K562 (cell line): Measurements from ENCODE around the gene PPARD. TPM values are rescaled to one million over a fixed set of nuclear protein-coding genes. Genes with fewer than 3 reads are reported as not detected.

ENCODE experiments used
- CXXC5 ChIP-seq: fragments of 250-450 bp; sonication (Bioruptor Pico); IDR thresholded peaks from 2 replicates; pipeline ENCODE4 v1.8.0; 2022; ENCODE audit warnings: inconsistent platforms, mild to moderate bottlenecking, moderate library complexity
- DLX4 ChIP-seq: fragments of 250-450 bp; sonication (Bioruptor Pico); IDR thresholded peaks from 2 replicates; pipeline ENCODE4 v1.6.1; 2021; ENCODE audit warnings: mild to moderate bottlenecking
- GMEB1 ChIP-seq: fragments of 250-450 bp; sonication (Bioruptor Pico); IDR thresholded peaks from 2 replicates; pipeline ENCODE4 v1.4.0; 2020; ENCODE audit warnings: mild to moderate bottlenecking
- IRF2 ChIP-seq: sonication (generic); formaldehyde crosslinking; IDR thresholded peaks from 2 replicates; pipeline ENCODE4 v1.8.1; 2022; ENCODE audit warnings: mild to moderate bottlenecking, missing genetic modification reagents
- MEIS2 ChIP-seq: fragments of 450-650 bp; IDR thresholded peaks from 2 replicates; pipeline ENCODE4 v1.6.1; 2014; ENCODE audit warnings: mild to moderate bottlenecking; ENCODE audit not compliant: partially characterized antibody
- NR2C1 ChIP-seq, 2 experiments: fragments of 450-650 bp; IDR thresholded peaks; 2 replicates each; pipeline ENCODE4 v1.6.1; 2017; ENCODE audit warnings: mild to moderate bottlenecking in 2 of 2, antibody characterized with exemption in 1 of 2, inconsistent platforms in 1 of 2, missing compliant biosample characterization in 1 of 2, missing genetic modification characterization in 1 of 2
- PBX2 ChIP-seq, 2 experiments: IDR thresholded peaks in 1 of 2; conservative IDR thresholded peaks in 1 of 2; 2 replicates each; pipeline ENCODE4 v1.6.1; 2016; ENCODE audit warnings: low read depth in 2 of 2, mild to moderate bottlenecking in 1 of 2, missing compliant biosample characterization in 1 of 2, missing genetic modification characterization in 1 of 2, moderate library complexity in 1 of 2
- PHTF2 ChIP-seq: fragments of 250-450 bp; sonication (Bioruptor Pico); IDR thresholded peaks from 2 replicates; pipeline ENCODE4 v1.5.0; 2021; ENCODE audit warnings: mild to moderate bottlenecking
- SP2 ChIP-seq: IDR thresholded peaks from 2 replicates; pipeline ENCODE4 v1.6.1; 2011; ENCODE audit warnings: mild to moderate bottlenecking, low read depth, low read length, moderate library complexity; ENCODE audit not compliant: poor library complexity, severe bottlenecking; ENCODE audit errors: extremely low read depth
- SRSF9 ChIP-seq: fragments of 200-400 bp; formaldehyde crosslinking; IDR thresholded peaks from 2 replicates; pipeline ENCODE4 v1.6.1; 2017; ENCODE audit warnings: low read depth, low read length, borderline replicate concordance
- TFAP4 ChIP-seq: sonication (generic); formaldehyde crosslinking; IDR thresholded peaks from 2 replicates; pipeline ENCODE4 v1.8.0; 2022; ENCODE audit warnings: missing genetic modification reagents, mild to moderate bottlenecking, moderate library complexity, borderline replicate concordance
- ZBTB5 ChIP-seq: fragments of 450-650 bp; IDR thresholded peaks from 2 replicates; pipeline ENCODE4 v1.6.1; 2017; ENCODE audit warnings: antibody characterized with exemption
- ZNF239 ChIP-seq: fragments of 250-450 bp; sonication (Bioruptor Pico); IDR thresholded peaks from 2 replicates; pipeline ENCODE4 v1.4.0; 2020; ENCODE audit warnings: mild to moderate bottlenecking
- ZNF445 ChIP-seq: fragments of 250-450 bp; sonication (Bioruptor Pico); IDR thresholded peaks from 2 replicates; pipeline ENCODE4 v1.4.0; 2020; ENCODE audit warnings: low read depth, mild to moderate bottlenecking, moderate library complexity
- ZNF707 ChIP-seq: fragments of 250-450 bp; sonication (Bioruptor Pico); conservative IDR thresholded peaks from 2 replicates; pipeline ENCODE4 v1.8.0; 2022; ENCODE audit warnings: inconsistent platforms, mild to moderate bottlenecking, moderate library complexity
- polyA plus RNA-seq, 8 experiments: library from polyadenylated mRNA; depleted of rRNA in 4 of 8; stranded (reverse) in 5 of 8; unstranded in 3 of 8; fragments of >200 nt; fragmentation: Nextera tagmentation in 2 of 8; fragmentation: Illumina TruSeq in 1 of 8; extraction: Ambion mirVana in 2 of 8; extraction: Trizol in 1 of 8; gene quantifications; 2 replicates each; pipeline versions ENCODE4 v1.2.1 to v1.2.3, GENCODE V29; 2011 to 2014; ENCODE audit warnings: inconsistent platforms in 1 of 8, missing spikeins in 1 of 8
- total RNA-seq, 7 experiments: library from RNA; depleted of rRNA in 6 of 7; stranded (reverse); fragments of >200 nt in 6 of 7; fragmentation: Illumina TruSeq in 2 of 7; extraction: Trizol in 2 of 7; gene quantifications; 2 replicates each; pipeline versions ENCODE4 v1.2.1 to v1.2.3, GENCODE V29; 2011 to 2021; ENCODE audit warnings: low replicate concordance in 1 of 7

The PPARD gene
- total and polyA plus RNA-seq, 9 of the 15 experiments (the other 6 are each of a cell fraction or from before 2014, with no cell fraction given) = 0.14 to 13.2 (median 3.8) TPM

- TF ChIP-seq ZNF445 (CRISPR knock-in tag) = no peak
- no peak for TF ChIP-seq SRSF9
- TF ChIP-seq GMEB1 (CRISPR knock-in tag) = no peak
- TF ChIP-seq ZBTB5 = no peak
- no peak for TF ChIP-seq CXXC5 (CRISPR knock-in tag)
- TF ChIP-seq ZNF707 = no peak
- no peak for TF ChIP-seq ZNF239
- no peak for TF ChIP-seq DLX4 (CRISPR knock-in tag)
- peak; percentile 19 for TF ChIP-seq MEIS2
- no peak for TF ChIP-seq PHTF2 (CRISPR knock-in tag)
- no peak for TF ChIP-seq NR2C1 (IDR thresholded peaks at IDR 0.05)
- no peak for TF ChIP-seq NR2C1 (tag; IDR thresholded peaks at IDR 0.05)
- no peak for TF ChIP-seq SP2
- TF ChIP-seq IRF2 = no peak
- no peak for TF ChIP-seq PBX2 (CRISPR knock-in tag; IDR thresholded peaks at IDR 0.05; ENCODE audit: low read depth)
- TF ChIP-seq PBX2 (tag; conservative IDR thresholded peaks at IDR 0.05; ENCODE audit: low read depth) = peak; percentile 29; the same call in 1 of the 2 replicates
- peak; percentile 37 for TF ChIP-seq TFAP4
These were observed 128.3 kb downstream of the PPARD start (continued) for GRCh38 chr6:35470663-35471120.
